HEK293T (cell line): Measurements from ENCODE around the gene ADH1A.
"Not testable (repeated sequence)": the region's sequence is repeated elsewhere in the genome, so short reads cannot be mapped to it uniquely, and the experiment has no call there.

Source experiments
- CTCF ChIA-PET: fragments of 350-600 bp; formaldehyde crosslinking; extraction: SDS; loops from one replicate; lab custom pipeline; 2021; ENCODE audit warnings: antibody characterized with exemption, inconsistent platforms; lab: Yijun Ruan, JAX
- POLR2A ChIA-PET: fragments of 350-600 bp; formaldehyde crosslinking; extraction: SDS; loops from one replicate; lab custom pipeline; 2020; ENCODE audit warnings: antibody characterized with exemption, inconsistent platforms; lab: Yijun Ruan, JAX
- DNase-seq: peaks from one replicate; pipeline ENCODE4 v3.0.0; 2012; ENCODE audit warnings: mixed read lengths; ENCODE audit errors: extremely low spot score
- ARNT ChIP-seq: fragments of 450-650 bp; IDR thresholded peaks from 2 replicates; pipeline ENCODE4 v1.6.1; 2017; ENCODE audit warnings: mild to moderate bottlenecking
- BHLHE40 ChIP-seq: fragments of 450-650 bp; IDR thresholded peaks from 2 replicates; pipeline ENCODE4 v1.6.1; 2016; ENCODE audit warnings: mild to moderate bottlenecking, moderate library complexity, borderline replicate concordance
- CTBP1 ChIP-seq: fragments of 450-650 bp; IDR thresholded peaks from 2 replicates; pipeline ENCODE4 v1.6.1; 2016; ENCODE audit warnings: borderline replicate concordance
- ELF4 ChIP-seq: fragments of 450-650 bp; IDR thresholded peaks from 2 replicates; pipeline ENCODE4 v1.6.1; 2017; ENCODE audit warnings: antibody characterized with exemption
- FOXA1 ChIP-seq: fragments of 450-650 bp; IDR thresholded peaks from 2 replicates; pipeline ENCODE4 v1.6.1; 2016; ENCODE audit warnings: mild to moderate bottlenecking
- FOXK2 ChIP-seq: fragments of 450-650 bp; IDR thresholded peaks from 2 replicates; pipeline ENCODE4 v1.6.1; 2016; ENCODE audit warnings: mild to moderate bottlenecking
- FOXM1 ChIP-seq: fragments of 450-650 bp; IDR thresholded peaks from 2 replicates; pipeline ENCODE4 v1.6.1; 2017; ENCODE audit warnings: mild to moderate bottlenecking, borderline replicate concordance
- HDGF ChIP-seq: fragments of 450-650 bp; IDR thresholded peaks from 2 replicates; pipeline ENCODE4 v1.6.1; 2017; ENCODE audit warnings: antibody characterized with exemption, borderline replicate concordance
- L3MBTL2 ChIP-seq: fragments of 450-650 bp; conservative IDR thresholded peaks from 2 replicates; pipeline ENCODE4 v1.6.1; 2016; ENCODE audit warnings: mild to moderate bottlenecking
- LEF1 ChIP-seq: fragments of 450-650 bp; IDR thresholded peaks from 2 replicates; pipeline ENCODE4 v1.6.1; 2017; ENCODE audit warnings: mild to moderate bottlenecking, borderline replicate concordance
- NFRKB ChIP-seq: fragments of 450-650 bp; IDR thresholded peaks from 2 replicates; pipeline ENCODE4 v1.6.1; 2016; ENCODE audit warnings: mild to moderate bottlenecking, moderate library complexity
- SP1 ChIP-seq: fragments of 450-650 bp; IDR thresholded peaks from 2 replicates; pipeline ENCODE4 v1.6.1; 2017
- SUZ12 ChIP-seq: fragments of 450-650 bp; IDR thresholded peaks from 2 replicates; pipeline ENCODE4 v1.6.1; 2016; ENCODE audit warnings: mild to moderate bottlenecking
- TARDBP ChIP-seq: fragments of 450-650 bp; IDR thresholded peaks from 2 replicates; pipeline ENCODE4 v1.6.1; 2016
- ZNF384 ChIP-seq: fragments of 450-650 bp; IDR thresholded peaks from 2 replicates; pipeline ENCODE4 v1.6.1; 2016
- TF ChIP-seq, protein P1 (sequence below): fragments of 450-650 bp; IDR thresholded peaks from 2 replicates; pipeline ENCODE4 v1.6.1; 2016

ADH1A gene

DNA sequence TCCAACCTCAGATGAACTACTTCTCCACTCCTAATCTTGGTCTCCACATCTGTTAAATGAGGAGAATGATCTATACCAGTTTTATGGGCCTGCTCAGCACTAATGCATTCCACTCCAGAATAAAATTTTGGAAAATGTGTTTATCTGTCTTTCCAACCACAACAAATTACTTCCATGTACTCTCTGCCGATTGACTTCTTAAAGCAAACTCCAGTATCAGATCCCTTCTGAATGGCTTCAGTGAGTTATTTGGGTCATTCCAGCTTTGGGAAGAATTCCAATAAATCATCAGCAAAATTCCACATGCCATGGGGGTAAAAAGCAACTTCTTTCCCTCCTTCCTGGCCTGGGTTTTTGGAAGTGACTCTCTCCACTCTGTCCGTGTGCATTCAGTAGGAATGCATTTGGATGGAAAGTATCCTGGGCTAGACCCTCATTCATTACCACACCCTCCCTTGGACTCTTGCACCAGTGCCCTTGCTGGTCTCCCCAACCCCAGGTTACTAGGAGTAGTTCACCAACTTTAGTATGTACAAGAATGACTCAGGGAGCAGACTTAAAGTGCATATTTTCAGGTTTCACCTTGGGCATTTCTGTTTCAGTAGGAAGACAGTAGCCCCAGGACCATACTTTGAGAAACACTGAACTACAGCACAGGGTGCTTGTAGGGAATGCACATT is 56.3 kb downstream of the ADH1A start:
- no peak for TF ChIP-seq HDGF
- TF ChIP-seq, protein P1, sequence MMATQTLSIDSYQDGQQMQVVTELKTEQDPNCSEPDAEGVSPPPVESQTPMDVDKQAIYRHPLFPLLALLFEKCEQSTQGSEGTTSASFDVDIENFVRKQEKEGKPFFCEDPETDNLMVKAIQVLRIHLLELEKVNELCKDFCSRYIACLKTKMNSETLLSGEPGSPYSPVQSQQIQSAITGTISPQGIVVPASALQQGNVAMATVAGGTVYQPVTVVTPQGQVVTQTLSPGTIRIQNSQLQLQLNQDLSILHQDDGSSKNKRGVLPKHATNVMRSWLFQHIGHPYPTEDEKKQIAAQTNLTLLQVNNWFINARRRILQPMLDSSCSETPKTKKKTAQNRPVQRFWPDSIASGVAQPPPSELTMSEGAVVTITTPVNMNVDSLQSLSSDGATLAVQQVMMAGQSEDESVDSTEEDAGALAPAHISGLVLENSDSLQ, result no peak
- no peak for TF ChIP-seq NFRKB
- TF ChIP-seq TARDBP, result no peak
- no peak for TF ChIP-seq BHLHE40
- no peak for TF ChIP-seq ARNT
- TF ChIP-seq FOXA1, result no peak
- TF ChIP-seq FOXM1, result no peak
- no peak for TF ChIP-seq SP1
- TF ChIP-seq ELF4, result no peak
- TF ChIP-seq CTBP1, result no peak
- TF ChIP-seq SUZ12, result no peak
- no peak for TF ChIP-seq FOXK2
- no peak for TF ChIP-seq L3MBTL2
- TF ChIP-seq ZNF384, result no peak
- TF ChIP-seq LEF1, result no peak
- ChIA-PET CTCF (no interaction called here), POLR2A (no interaction called here)
- DNase-seq, result no peak

DNA sequence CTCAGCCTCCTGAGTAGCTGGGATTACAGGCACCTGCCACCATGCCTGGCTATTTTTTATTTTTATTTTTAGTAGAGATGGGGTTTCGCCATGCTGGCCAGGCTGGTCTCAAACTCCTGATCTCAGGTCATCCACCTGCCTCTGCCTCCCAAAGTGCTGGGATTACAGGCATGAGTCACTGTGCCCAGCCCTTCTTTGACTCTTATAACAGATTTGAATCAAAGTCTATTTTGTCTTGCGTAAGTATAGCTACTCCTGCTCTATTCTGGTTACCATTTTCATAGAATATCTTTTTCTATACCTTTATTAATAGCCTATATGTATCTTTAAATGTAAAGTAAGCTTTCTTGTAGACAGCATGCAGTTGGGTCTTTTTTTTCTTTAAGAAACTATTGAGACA is 57.4 kb downstream of the ADH1A start:
- DNase-seq, CTCF ChIA-PET, POLR2A ChIA-PET: not testable (repeated sequence)

DNA sequence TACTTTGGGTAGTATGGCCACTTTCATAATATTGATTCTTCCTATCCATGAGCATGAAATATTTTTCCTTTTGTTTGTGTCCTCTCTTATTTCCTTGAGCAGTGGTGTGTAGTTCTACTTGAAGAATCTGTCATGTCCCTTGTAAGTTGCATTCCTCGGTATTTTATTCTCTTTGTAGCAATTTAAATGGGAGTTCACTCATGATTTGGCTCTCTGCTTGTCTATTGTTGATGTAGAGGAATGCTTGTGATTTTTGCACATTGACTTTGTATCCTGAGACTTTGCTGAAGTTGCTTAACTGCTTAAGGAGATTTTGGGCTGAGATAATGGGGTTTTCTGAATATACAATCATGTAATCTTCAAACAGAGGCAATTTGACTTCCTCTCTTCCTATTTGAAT is 62.1 kb downstream of the ADH1A start:
- CTCF ChIA-PET, DNase-seq, POLR2A ChIA-PET: not testable (repeated sequence)

DNA sequence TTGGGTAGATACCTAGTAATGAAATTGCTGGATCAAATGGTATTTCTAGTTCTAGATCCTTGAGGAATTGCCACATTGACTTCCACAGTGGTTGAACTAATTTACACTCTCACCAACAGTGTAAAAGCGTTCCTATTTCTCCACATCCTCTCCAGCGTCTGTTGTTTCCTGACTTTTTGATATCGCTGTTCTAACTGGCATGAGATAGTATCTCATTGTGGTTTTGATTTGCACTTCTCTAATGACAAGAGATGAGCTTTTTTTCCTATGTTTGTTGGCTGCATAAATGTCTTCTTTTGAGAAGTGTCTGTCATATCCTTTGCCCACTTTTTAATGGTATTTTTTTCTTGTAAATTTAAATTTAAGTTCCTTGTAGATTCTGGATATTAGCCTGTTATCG is 63.1 kb downstream of the ADH1A start:
- POLR2A ChIA-PET, DNase-seq, CTCF ChIA-PET: not testable (repeated sequence)
